Vagina (tissue), 2 donors: Measurements from ENCODE around the gene MACROD2.

Experiments used
- POLR2A ChIP-seq, 2 donors: fragments of 450-650 bp; IDR thresholded peaks; one replicate each; pipeline ENCODE4 v1.6.1; 2017; ENCODE audit warnings: antibody characterized with exemption in 2 of 2, mild to moderate bottlenecking in 2 of 2, moderate library complexity in 2 of 2
- POLR2AphosphoS5 ChIP-seq, 2 donors: sonication (generic); formaldehyde crosslinking; IDR thresholded peaks; one replicate each; pipeline ENCODE4 v1.9.0; 2017; ENCODE audit warnings: antibody characterized with exemption in 2 of 2, mild to moderate bottlenecking in 2 of 2, low read depth in 1 of 2; ENCODE audit not compliant: insufficient read depth in 1 of 2
- TF ChIP-seq, protein P1 (sequence below), 3 experiments: fragments of 450-650 bp in 2 of 3; fragments of 200-600 bp in 1 of 3; sonication (generic) in 1 of 3; IDR thresholded peaks; one replicate each; pipeline ENCODE4 v1.5.1; 2017 to 2019; ENCODE audit warnings: antibody characterized with exemption in 3 of 3, mild to moderate bottlenecking in 2 of 3, moderate library complexity in 2 of 3

DNA sequence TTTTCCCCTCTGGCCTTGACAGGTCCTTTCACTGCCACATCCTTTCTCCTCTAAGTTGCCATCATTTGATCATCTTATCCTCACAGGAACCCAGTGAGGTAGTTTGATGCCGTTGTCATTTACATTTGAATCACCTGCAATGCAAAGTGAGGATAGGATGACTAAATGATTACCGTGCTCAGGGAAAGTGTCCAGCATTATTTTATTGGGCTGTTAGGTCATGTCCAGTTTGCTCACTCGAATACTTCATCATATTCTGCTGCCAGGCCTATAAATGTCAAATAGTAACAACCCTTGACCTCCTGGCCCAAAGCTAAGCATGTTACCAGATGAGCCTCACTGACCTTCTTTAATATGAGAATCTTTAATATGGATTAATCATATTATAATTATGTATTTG, 1410.8 kb downstream of the MACROD2 start:
- TF ChIP-seq, protein P1, sequence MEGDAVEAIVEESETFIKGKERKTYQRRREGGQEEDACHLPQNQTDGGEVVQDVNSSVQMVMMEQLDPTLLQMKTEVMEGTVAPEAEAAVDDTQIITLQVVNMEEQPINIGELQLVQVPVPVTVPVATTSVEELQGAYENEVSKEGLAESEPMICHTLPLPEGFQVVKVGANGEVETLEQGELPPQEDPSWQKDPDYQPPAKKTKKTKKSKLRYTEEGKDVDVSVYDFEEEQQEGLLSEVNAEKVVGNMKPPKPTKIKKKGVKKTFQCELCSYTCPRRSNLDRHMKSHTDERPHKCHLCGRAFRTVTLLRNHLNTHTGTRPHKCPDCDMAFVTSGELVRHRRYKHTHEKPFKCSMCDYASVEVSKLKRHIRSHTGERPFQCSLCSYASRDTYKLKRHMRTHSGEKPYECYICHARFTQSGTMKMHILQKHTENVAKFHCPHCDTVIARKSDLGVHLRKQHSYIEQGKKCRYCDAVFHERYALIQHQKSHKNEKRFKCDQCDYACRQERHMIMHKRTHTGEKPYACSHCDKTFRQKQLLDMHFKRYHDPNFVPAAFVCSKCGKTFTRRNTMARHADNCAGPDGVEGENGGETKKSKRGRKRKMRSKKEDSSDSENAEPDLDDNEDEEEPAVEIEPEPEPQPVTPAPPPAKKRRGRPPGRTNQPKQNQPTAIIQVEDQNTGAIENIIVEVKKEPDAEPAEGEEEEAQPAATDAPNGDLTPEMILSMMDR (IDR thresholded peaks at IDR 0.05) = no peak
- TF ChIP-seq POLR2A (IDR thresholded peaks at IDR 0.05) = no peak
- TF ChIP-seq POLR2AphosphoS5 (IDR thresholded peaks at IDR 0.05; ENCODE audit: insufficient read depth in 1 of 2, low read depth in 1 of 2) = no peak
